ENCODE measurements around the gene FOXL3.

The FOXL3 gene

GRCh38 chr7:312424-312823 lies 22.5 kb downstream of the FOXL3 start:
- Histone ChIP-seq H3K36me3 (ENCODE audit: control insufficient read depth, insufficient read depth, low read length) (no peaks in the 10 kb centered on the region), H3K27me3 (replicated peaks; ENCODE audit: control insufficient read depth, insufficient read depth, low read length) (no peaks in the 10 kb centered on the region), H3K4me3 (replicated peaks; ENCODE audit: low read depth, low read length) (no peak overlapping the region)
- TF ChIP-seq CTCF (IDR thresholded peaks at IDR 0.05; ENCODE audit: insufficient read depth, low read length, poor library complexity, severe bottlenecking): no peak
- no peak for DNase-seq (ENCODE audit: extremely low read depth, insufficient read length)

- H3K27me3 ChIP-seq (replicated peaks; ENCODE audit: control insufficient read depth, insufficient read depth, low read length): no peaks in the 10 kb centered on the region; the same call in 1 of the 2 replicates
- H3K36me3 ChIP-seq (ENCODE audit: control insufficient read depth, insufficient read depth, low read length): no peaks in the 10 kb centered on the region
- DNase-seq (ENCODE audit: extremely low read depth, insufficient read length): no peak
- no peak overlapping the region for H3K4me3 ChIP-seq (replicated peaks; ENCODE audit: low read depth, low read length)
- TF ChIP-seq CTCF (IDR thresholded peaks at IDR 0.05; ENCODE audit: insufficient read depth, low read length, poor library complexity, severe bottlenecking): no peak
These were observed 24.9 kb downstream of the FOXL3 start for GRCh38 chr7:314853-315252.

- no peak for DNase-seq (ENCODE audit: extremely low read depth, insufficient read length)
- Histone ChIP-seq H3K4me3 (replicated peaks; ENCODE audit: low read depth, low read length) (no peak overlapping the region), H3K36me3 (ENCODE audit: control insufficient read depth, insufficient read depth, low read length) (no peaks in the 10 kb centered on the region), H3K27me3 (replicated peaks; ENCODE audit: control insufficient read depth, insufficient read depth, low read length) (no peaks in the 10 kb centered on the region; the same call in 1 of the 2 replicates)
- no peak for TF ChIP-seq CTCF (IDR thresholded peaks at IDR 0.05; ENCODE audit: insufficient read depth, low read length, poor library complexity, severe bottlenecking)
These were observed 25.7 kb downstream of the FOXL3 start for GRCh38 chr7:315516-316265.

- Histone ChIP-seq H3K27me3 (replicated peaks; ENCODE audit: control insufficient read depth, insufficient read depth, low read length) (no peaks in the 10 kb centered on the region; the same call in 1 of the 2 replicates), H3K36me3 (ENCODE audit: control insufficient read depth, insufficient read depth, low read length) (no peaks in the 10 kb centered on the region), H3K4me3 (replicated peaks; ENCODE audit: low read depth, low read length) (no peak overlapping the region)
- no peak for DNase-seq (ENCODE audit: extremely low read depth, insufficient read length)
- no peak for TF ChIP-seq CTCF (IDR thresholded peaks at IDR 0.05; ENCODE audit: insufficient read depth, low read length, poor library complexity, severe bottlenecking)
These were observed 27.9 kb downstream of the FOXL3 start for GRCh38 chr7:317643-318405.

- H3K36me3 ChIP-seq (ENCODE audit: control insufficient read depth, insufficient read depth, low read length): no peaks in the 10 kb centered on the region
- H3K4me3 ChIP-seq (replicated peaks; ENCODE audit: low read depth, low read length): no peak overlapping the region
- H3K27me3 ChIP-seq (replicated peaks; ENCODE audit: control insufficient read depth, insufficient read depth, low read length): no peaks in the 10 kb centered on the region; the same call in 1 of the 2 replicates
- no peak for DNase-seq (ENCODE audit: extremely low read depth, insufficient read length)
- no peak for TF ChIP-seq CTCF (IDR thresholded peaks at IDR 0.05; ENCODE audit: insufficient read depth, low read length, poor library complexity, severe bottlenecking)
These were observed 28.5 kb downstream of the FOXL3 start for GRCh38 chr7:318476-318875.

Data from GM06990 (cell line).